Amniotic stem cell (primary cell): ENCODE results near the gene RAB20.
"Not testable (repeated sequence)": the region's sequence is repeated elsewhere in the genome, so short reads cannot be mapped to it uniquely, and the experiment has no call there.

ENCODE experiments used
- DNase-seq: peaks from one replicate; lab custom pipeline; 2025; lab: John Stamatoyannopoulos, UW

The RAB20 gene

GRCh38 chr13:110561344-110562035, at the start of gene RAB20:
Gene RAB20, minus strand, starts transcription at chr13:110561722. Its CDS starts 203 bp downstream, at chr13:110561519.
- peak; percentile 67 for DNase-seq

GRCh38 chr13:110610955-110611595, 49.6 kb upstream of the RAB20 start:
- DNase-seq = no peak

GRCh38 chr13:110607675-110608224, 46.2 kb upstream of the RAB20 start:
- no peak for DNase-seq

- not testable (repeated sequence) for DNase-seq
Observed at GRCh38 chr13:110606281-110606680, 44.8 kb upstream of the RAB20 start.

- no peak for DNase-seq
Observed at GRCh38 chr13:110605132-110605531, 43.6 kb upstream of the RAB20 start.

GRCh38 chr13:110600980-110601379, 39.5 kb upstream of the RAB20 start:
- DNase-seq = no peak

- no peak for DNase-seq
Observed at GRCh38 chr13:110600261-110600819, 38.8 kb upstream of the RAB20 start.

- DNase-seq = no peak
Observed at GRCh38 chr13:110597041-110597689, 35.6 kb upstream of the RAB20 start.

- no peak for DNase-seq
Observed at GRCh38 chr13:110593430-110594130, 32.1 kb upstream of the RAB20 start.

- no peak for DNase-seq
Observed at GRCh38 chr13:110592665-110593064, 31.1 kb upstream of the RAB20 start.

- DNase-seq = no peak
Observed at GRCh38 chr13:110590577-110590976, 29.1 kb upstream of the RAB20 start.

GRCh38 chr13:110589793-110590390, 28.4 kb upstream of the RAB20 start:
- DNase-seq = no peak

GRCh38 chr13:110583178-110583865, 21.8 kb upstream of the RAB20 start:
- DNase-seq = no peak

- no peak for DNase-seq
Observed at GRCh38 chr13:110582421-110582954, 21.0 kb upstream of the RAB20 start.

- no peak for DNase-seq
Observed at GRCh38 chr13:110581506-110582185, 20.1 kb upstream of the RAB20 start.

- DNase-seq = no peak
Observed at GRCh38 chr13:110580800-110581199, 19.3 kb upstream of the RAB20 start.

- no peak for DNase-seq
Observed at GRCh38 chr13:110578363-110578762, 16.8 kb upstream of the RAB20 start.

- DNase-seq = no peak
Observed at GRCh38 chr13:110576736-110577476, 15.4 kb upstream of the RAB20 start.

GRCh38 chr13:110576070-110576394, 14.5 kb upstream of the RAB20 start:
- no peak for DNase-seq
